ENCODE measurements around the gene AXIN1. TPM values are rescaled to one million over a fixed set of nuclear protein-coding genes. Genes with fewer than 3 reads are reported as not detected.

AXIN1 gene
- polyA plus RNA-seq, 2 of the 4 experiments (the other 2 are of a cell fraction): 8.7 to 19.3 TPM

DNA sequence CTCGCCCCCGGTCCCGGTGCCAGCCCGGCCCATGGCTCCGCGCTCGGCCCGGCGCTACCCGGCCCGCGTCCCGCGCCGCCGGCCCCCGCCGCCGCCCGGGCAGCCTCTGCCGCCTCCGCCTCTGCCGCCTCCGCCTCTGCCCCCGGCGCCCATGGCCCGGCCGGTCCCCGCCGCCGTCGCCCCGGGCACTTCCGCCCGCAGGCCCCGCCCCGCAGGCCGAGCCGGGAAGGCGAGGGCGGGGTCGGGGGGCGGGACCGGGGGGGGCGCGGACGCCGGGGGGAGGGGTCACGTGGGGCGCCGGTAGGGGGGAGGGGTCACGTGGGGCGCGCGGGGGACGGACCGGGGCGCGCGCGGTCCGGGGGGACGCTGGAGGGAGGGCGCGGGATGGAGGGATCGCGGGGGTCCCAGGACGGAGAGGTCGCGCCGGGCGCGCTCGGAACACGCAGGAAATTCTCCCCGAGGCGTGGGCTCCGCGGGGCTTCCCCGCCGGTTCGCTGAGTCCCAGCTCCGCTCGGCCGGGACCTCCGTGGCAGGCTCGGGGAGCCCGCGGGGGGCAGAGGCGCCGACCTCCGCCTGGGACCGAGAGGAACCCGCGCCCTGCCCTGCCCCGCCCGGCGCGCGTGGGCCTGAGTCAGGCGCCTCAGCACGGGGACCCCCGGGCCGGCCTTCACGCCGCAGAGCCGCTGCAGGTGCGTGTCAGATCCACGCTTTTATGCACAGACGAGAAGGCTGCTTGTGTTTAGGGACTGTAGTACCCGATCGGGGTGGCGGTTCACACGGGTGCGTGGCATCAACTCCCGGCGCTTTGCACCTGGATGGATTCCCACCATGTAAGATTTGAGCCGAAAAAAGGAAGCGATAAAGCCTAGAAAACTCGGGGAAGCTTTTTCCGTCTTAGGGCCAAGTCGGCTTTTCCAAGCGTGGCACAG is 29.5 kb upstream of the AXIN1 start, which contains the start of gene PGAP6:
TSS of gene PGAP6 (minus strand) at position 190 of the 929 bp plus-strand sequence. CDS start at position 33, 157 bp downstream.
- Histone ChIP-seq H3K4me1 (peaks cover 10% of the 10 kb centered on the region; the same call in 2 of the 3 replicates), H3K9me3 (no peaks in the 10 kb centered on the region), H3K4me3 (peak within 1 kb of the TSS; percentile 98), H3K4me2 (peak within 1 kb of the TSS; percentile 100), H3K27ac (peak within 1 kb of the TSS; percentile 92 to 97)
- FAIRE-seq (no peak), ATAC-seq (peak; percentile 7 to 67), DNase-seq (ENCODE audit: low read depth in 1 of 2, low spot score in 1 of 2) (no peak)
- ChIA-PET CTCF (interaction anchor here (1.0 to 3.4 kb wide), 5 partner anchors 10 to 330 kb away, joined by 3 to 11 read pairs (median 4); no protein-coding TSS in a partner anchor), POLR2A (interaction anchor here (1.0 kb wide), 1 partner anchor 19 kb away, joined by 3 read pairs; the partner anchor contains the start of gene DECR2)
- peak; percentile 47; the same call in 1 of the 2 replicates for TF ChIP-seq POLR2A (IDR thresholded peaks at IDR 0.05; ENCODE audit: low read length)
- peak in 1 of 2 experiments; percentile 83; a peak in 3 of 5 replicates for TF ChIP-seq JUN (IDR thresholded peaks at IDR 0.05)
- TF ChIP-seq NFE2L2 (conservative IDR thresholded peaks at IDR 0.05; ENCODE audit: low read length): no peak
- TF ChIP-seq BCL3 (IDR thresholded peaks at IDR 0.05): peak; percentile 73; the same call in 2 of the 3 replicates
- no peak for TF ChIP-seq SREBF2 (IDR thresholded peaks at IDR 0.05)
- TF ChIP-seq ZNF302 (CRISPR knock-in tag; IDR thresholded peaks at IDR 0.05): no peak
- peak; percentile 77; the same call in 1 of the 2 replicates for TF ChIP-seq PHF8 (IDR thresholded peaks at IDR 0.05; ENCODE audit: borderline replicate concordance, low read depth)
- WGBS (ENCODE audit: missing lambda C conversion rate): 25% methylated on average over 16 of the region's 123 CpGs

DNA sequence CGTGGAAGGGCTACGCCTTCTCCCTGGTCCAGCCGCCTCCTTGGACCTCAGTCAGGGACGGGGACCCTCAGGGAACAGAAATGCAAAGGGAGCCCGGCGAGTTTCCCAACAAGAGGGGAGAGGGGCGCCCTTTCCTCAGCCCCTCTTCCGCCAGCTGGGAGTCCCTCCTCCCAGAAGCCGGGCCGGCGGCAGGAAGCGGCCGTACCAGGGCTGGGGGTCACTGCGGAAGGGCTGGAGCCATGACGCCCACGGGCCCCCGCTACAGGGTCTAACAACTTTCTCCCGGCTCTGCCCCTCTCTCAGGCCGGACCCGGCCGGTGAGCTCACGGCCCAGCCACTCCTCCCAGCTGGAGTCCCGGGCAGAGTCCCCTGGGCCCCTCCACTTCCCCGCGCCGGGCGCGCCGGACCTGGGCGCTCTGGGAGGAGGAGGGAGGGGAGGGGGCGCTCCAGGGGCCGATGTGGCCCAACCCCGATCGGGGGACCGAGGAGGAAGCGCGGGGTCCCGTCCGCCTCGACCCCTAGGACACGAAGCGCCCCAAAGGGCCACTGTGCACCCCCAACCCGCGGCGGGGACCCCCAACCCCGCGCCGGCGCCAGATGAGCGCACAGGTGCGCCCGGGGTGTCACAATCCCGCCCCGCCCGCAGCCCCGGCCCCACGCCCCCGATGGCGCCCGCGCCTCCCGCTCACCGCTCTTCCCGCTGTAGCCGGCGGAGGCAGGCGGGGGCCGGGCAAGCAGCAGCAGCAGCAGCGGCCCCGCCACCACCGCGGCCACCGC is 28.7 kb upstream of the AXIN1 start:
- 0% methylated on average over 4 of the region's 73 CpGs for WGBS (ENCODE audit: missing lambda C conversion rate)
- Histone ChIP-seq H3K4me3 (peak overlapping the region; percentile 98), H3K27ac (peak overlapping the region; percentile 92 to 97), H3K9me3 (no peaks in the 10 kb centered on the region), H3K4me1 (peaks cover 10% of the 10 kb centered on the region; the same call in 2 of the 3 replicates), H3K4me2 (peak overlapping the region; percentile 100)
- TF ChIP-seq EHF (CRISPR knock-in tag; IDR thresholded peaks at IDR 0.05) (no peak), PHF8 (IDR thresholded peaks at IDR 0.05; ENCODE audit: borderline replicate concordance, low read depth) (no peak), CBX2 (IDR thresholded peaks at IDR 0.05; ENCODE audit: borderline replicate concordance, low read depth) (no peak), MAFK (IDR thresholded peaks at IDR 0.05; ENCODE audit: partially characterized antibody) (no peak), FOXS1 (CRISPR knock-in tag; IDR thresholded peaks at IDR 0.05) (no peak), ZSCAN20 (CRISPR knock-in tag; IDR thresholded peaks at IDR 0.05) (no peak), SREBF2 (IDR thresholded peaks at IDR 0.05) (no peak), CBX8 (IDR thresholded peaks at IDR 0.05) (no peak), RNF2 (IDR thresholded peaks at IDR 0.05; ENCODE audit: borderline replicate concordance, low read depth) (no peak), CHD4 (IDR thresholded peaks at IDR 0.05; ENCODE audit: borderline replicate concordance) (no peak), KDM5A (IDR thresholded peaks at IDR 0.05) (no peak), HDAC2 (IDR thresholded peaks at IDR 0.05) (no peak), ELK1 (IDR thresholded peaks at IDR 0.05; ENCODE audit: low read depth, low read length) (no peak), TP53 (CRISPR knock-in tag; IDR thresholded peaks at IDR 0.05) (no peak), PBX3 (IDR thresholded peaks at IDR 0.05) (no peak), ATOH8 (CRISPR knock-in tag; IDR thresholded peaks at IDR 0.05; ENCODE audit: low read depth) (no peak)
- TF ChIP-seq, protein P1, sequence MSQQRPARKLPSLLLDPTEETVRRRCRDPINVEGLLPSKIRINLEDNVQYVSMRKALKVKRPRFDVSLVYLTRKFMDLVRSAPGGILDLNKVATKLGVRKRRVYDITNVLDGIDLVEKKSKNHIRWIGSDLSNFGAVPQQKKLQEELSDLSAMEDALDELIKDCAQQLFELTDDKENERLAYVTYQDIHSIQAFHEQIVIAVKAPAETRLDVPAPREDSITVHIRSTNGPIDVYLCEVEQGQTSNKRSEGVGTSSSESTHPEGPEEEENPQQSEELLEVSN (IDR thresholded peaks at IDR 0.05; ENCODE audit: borderline replicate concordance, low read depth): no peak
- DNase-seq (ENCODE audit: low read depth in 1 of 2, low spot score in 1 of 2) (no peak), FAIRE-seq (no peak), ATAC-seq (peak; percentile 64 to 73)
- POLR2A ChIA-PET: no interaction called here
- CTCF ChIA-PET: interaction anchor here (0.8 to 3.4 kb wide), 5 partner anchors 10 to 274 kb away, joined by 3 to 11 read pairs (median 5); partner anchors contain the start of gene MRPL28
